Transverse colon (tissue), 4 donors: ENCODE measurements around the gene UGT2A3. TPM values are rescaled to one million over a fixed set of nuclear protein-coding genes. Genes with fewer than 3 reads are reported as not detected.

Experiments
- DNase-seq: peaks from one replicate; pipeline ENCODE4 v3.0.0-alpha.2; 2019
- H3K27ac ChIP-seq, 4 donors: fragments of 200-600 bp; sonication (generic); 2 replicates each; pipeline ENCODE4 v1.5.1; 2016 to 2018; ENCODE audit warnings: inconsistent platforms in 4 of 4
- H3K27me3 ChIP-seq: fragments of 200-600 bp; sonication (generic); 2 replicates; pipeline ENCODE4 v1.5.1; 2017; ENCODE audit warnings: inconsistent platforms
- H3K36me3 ChIP-seq, 4 donors: fragments of 200-600 bp; sonication (generic); 2 replicates each; pipeline ENCODE4 v1.5.1; 2017 to 2019; ENCODE audit warnings: inconsistent platforms in 4 of 4
- H3K4me1 ChIP-seq, 4 donors: fragments of 200-600 bp; sonication (generic); 2 replicates each; pipeline ENCODE4 v1.5.1; 2017 to 2020; ENCODE audit warnings: inconsistent platforms in 4 of 4
- H3K4me3 ChIP-seq, 4 donors: fragments of 200-600 bp; sonication (generic); 1 replicate in 1 of 4; 2 replicates in 3 of 4; pipeline versions ENCODE4 v1.5.1 to v1.6.1; 2017 to 2019; ENCODE audit warnings: inconsistent platforms in 4 of 4
- H3K9me3 ChIP-seq, 2 donors: fragments of 200-600 bp; sonication (generic); 2 replicates each; pipeline ENCODE4 v1.5.1; 2017 to 2019; ENCODE audit warnings: inconsistent platforms in 2 of 2
- CTCF ChIP-seq, 5 experiments: fragments of 200-600 bp in 3 of 5; fragments of 450-650 bp in 2 of 5; sonication (generic) in 3 of 5; IDR thresholded peaks; 1 replicate in 2 of 5; 2 replicates in 3 of 5; pipeline ENCODE4 v1.5.1; 2016 to 2017; ENCODE audit warnings: antibody characterized with exemption in 5 of 5, inconsistent platforms in 3 of 5, mild to moderate bottlenecking in 2 of 5, moderate library complexity in 1 of 5
- EP300 ChIP-seq: sonication (generic); formaldehyde crosslinking; IDR thresholded peaks from one replicate; pipeline ENCODE4 v1.6.1; 2017; ENCODE audit warnings: antibody characterized with exemption, low read depth
- POLR2A ChIP-seq: fragments of 450-650 bp; IDR thresholded peaks from one replicate; pipeline ENCODE4 v1.6.1; 2016; ENCODE audit warnings: antibody characterized with exemption, mild to moderate bottlenecking, moderate library complexity
- POLR2AphosphoS5 ChIP-seq, 3 donors: sonication (generic); formaldehyde crosslinking; IDR thresholded peaks; one replicate each; pipeline ENCODE4 v1.6.1; 2016; ENCODE audit warnings: antibody characterized with exemption in 3 of 3
- WGBS, 2 donors: methylation state at CpG; one replicate each; pipeline ENCODE4 v1.1.5; 2018; ENCODE audit warnings: low coverage in 1 of 2; 5-methylcytosine and 5-hydroxymethylcytosine counted together
- in situ Hi-C, 4 donors: fragments of 200-750 bp; cut with MboI; loops; one replicate each; pipeline versions ENCODE4 v1.15.0 to v1.15.1; 2017; ENCODE audit warnings: low sequenced_read_pairs in 3 of 4, low pct_ligation_motif_present in 1 of 4, low pct_unique_long_range_greater_than_20kb in 1 of 4
- intact Hi-C: fragments of 100-400 bp; cut with DNase I; formaldehyde crosslinking; loops from one replicate; pipeline ENCODE4 v1.15.1; 2023; ENCODE audit warnings: low total_unique reads
- total RNA-seq, 4 donors: library from RNA; depleted of rRNA; stranded (reverse); fragments of >200 nt; gene quantifications; one replicate each; pipeline ENCODE4 v1.1.0, GENCODE V29; 2016

Gene UGT2A3
- total RNA-seq, result 100 to 1,000 TPM in 2 of 4 donors, 10 to 100 TPM in 2; 28.5 to 185 (median 90.3) TPM

- peak; percentile 89 for TF ChIP-seq POLR2A
- TF ChIP-seq EP300, result no peak
- peak in 1 of 5 experiments; percentile 5 for TF ChIP-seq CTCF (IDR thresholded peaks at IDR 0.05)
- TF ChIP-seq POLR2AphosphoS5 (IDR thresholded peaks at IDR 0.05), result peak; percentile 41 to 92 (median 90)
- peak; percentile 68 for DNase-seq
- peak within 1 kb of the TSS; percentile 72 to 84 (median 79) for H3K27ac ChIP-seq
- H3K4me3 ChIP-seq, result peak within 1 kb of the TSS in 3 of 4 donors; percentile 26 to 49 (median 32)
- WGBS, 2 donors, result 41 to 48% methylated on average over 4 to 5 of the region's 5 CpGs
- no peaks in the 10 kb centered on the region for H3K27me3 ChIP-seq
- peaks cover 0 to 14% (median 4%) of the 10 kb centered on the region in 4 donors for H3K4me1 ChIP-seq
- in situ Hi-C loops, result no loop called here
- intact Hi-C loops, result no loop called here
- no peaks in the 10 kb centered on the region for H3K9me3 ChIP-seq
- no peaks in the 10 kb centered on the region for H3K36me3 ChIP-seq
Observed at GRCh38 chr4:68951078-68951805, at the start of gene UGT2A3. TSS of gene UGT2A3 (minus strand) at chr4:68951804. CDS start at chr4:68951760, 44 bp downstream.

DNA sequence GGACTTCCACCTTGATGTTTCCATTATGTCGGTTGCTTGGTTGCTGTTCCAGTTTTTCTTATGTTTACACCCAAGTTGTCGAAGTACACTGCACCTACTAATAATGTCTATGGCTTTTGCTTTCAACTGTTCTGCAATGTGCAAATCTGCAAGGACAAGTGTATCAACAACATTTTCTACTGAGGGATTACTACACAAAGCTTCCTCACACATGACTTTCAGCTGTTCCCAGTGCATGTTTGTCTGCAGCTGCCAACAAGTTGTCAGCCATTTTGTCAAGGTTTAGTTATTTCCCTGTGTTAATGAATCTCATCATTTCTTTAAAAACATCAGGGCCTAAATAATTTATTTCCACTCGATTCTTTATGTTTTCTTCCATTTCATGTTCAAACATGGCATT is 45.4 kb upstream of the UGT2A3 start:
- H3K4me1 ChIP-seq, result no peaks in the 10 kb centered on the region
- TF ChIP-seq CTCF (IDR thresholded peaks at IDR 0.05) (no peak), POLR2AphosphoS5 (IDR thresholded peaks at IDR 0.05) (no peak), POLR2A (no peak), EP300 (no peak)
- no peak overlapping the region for H3K27ac ChIP-seq
- H3K9me3 ChIP-seq, result no peaks in the 10 kb centered on the region
- H3K4me3 ChIP-seq, result no peak overlapping the region
- no peaks in the 10 kb centered on the region for H3K27me3 ChIP-seq
- 61 to 63% methylated on average over 2 to 3 of the region's 3 CpGs for WGBS, 2 donors
- no peak for DNase-seq
- in situ Hi-C loops, result no loop called here
- H3K36me3 ChIP-seq, result no peaks in the 10 kb centered on the region
- intact Hi-C loops, result no loop called here

GRCh38 chr4:68995292-68995691 is 43.7 kb upstream of the UGT2A3 start:
- H3K27me3 ChIP-seq, result no peaks in the 10 kb centered on the region
- H3K36me3 ChIP-seq, result no peaks in the 10 kb centered on the region

DNA sequence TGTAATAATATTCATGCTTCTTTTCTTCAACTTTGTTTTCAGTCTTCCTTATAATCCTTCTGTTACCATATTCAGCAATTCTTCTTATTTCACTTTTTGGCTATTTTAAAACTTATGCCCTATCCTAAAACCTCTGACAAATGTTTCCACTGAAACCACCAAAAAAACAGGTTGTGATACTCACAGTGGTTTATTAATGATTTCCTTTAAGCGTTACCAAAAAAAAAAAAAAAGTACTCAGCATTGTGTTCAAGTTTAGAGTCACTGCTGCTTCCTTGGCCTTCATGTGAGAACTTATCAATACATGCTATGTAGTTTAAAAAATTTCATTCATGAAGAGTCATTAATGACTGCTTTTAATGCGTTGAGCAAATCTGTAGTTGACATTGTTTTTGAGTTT is 35.4 kb upstream of the UGT2A3 start:
- WGBS, 2 donors, result 72 to 86% methylated on average over 2 of the region's 2 CpGs
- TF ChIP-seq POLR2AphosphoS5 (IDR thresholded peaks at IDR 0.05) (no peak), EP300 (no peak), CTCF (IDR thresholded peaks at IDR 0.05) (no peak), POLR2A (no peak)
- in situ Hi-C loops, result no loop called here

More at GRCh38 chr4:68995292-68995691, 43.7 kb upstream of the UGT2A3 start:
- Histone ChIP-seq H3K27ac (no peak overlapping the region), H3K4me3 (no peak overlapping the region), H3K4me1 (no peaks in the 10 kb centered on the region), H3K9me3 (no peaks in the 10 kb centered on the region)
- intact Hi-C loops (no loop called here), in situ Hi-C loops (no loop called here)
- TF ChIP-seq CTCF (IDR thresholded peaks at IDR 0.05) (no peak), EP300 (no peak), POLR2AphosphoS5 (IDR thresholded peaks at IDR 0.05) (no peak), POLR2A (no peak)
- DNase-seq, result no peak
- 92 to 100% methylated on average over 1 to 2 of the region's 2 CpGs for WGBS, 2 donors

More for the DNA sequence above, 35.4 kb upstream of the UGT2A3 start:
- Histone ChIP-seq H3K9me3 (no peaks in the 10 kb centered on the region), H3K27ac (no peak overlapping the region), H3K27me3 (no peaks in the 10 kb centered on the region), H3K36me3 (no peaks in the 10 kb centered on the region), H3K4me1 (no peaks in the 10 kb centered on the region), H3K4me3 (no peak overlapping the region)
- intact Hi-C loops, result no loop called here
- DNase-seq, result no peak
